GM19043 (cell line): ENCODE data around the gene CLCN5.

Source experiments
- ATAC-seq: cut with Tn5 transposase; IDR thresholded peaks from one replicate; pipeline ENCODE4 v1.9.1; 2021; ENCODE audit warnings: low read depth; ENCODE audit not compliant: unreplicated experiment

The CLCN5 gene

DNA sequence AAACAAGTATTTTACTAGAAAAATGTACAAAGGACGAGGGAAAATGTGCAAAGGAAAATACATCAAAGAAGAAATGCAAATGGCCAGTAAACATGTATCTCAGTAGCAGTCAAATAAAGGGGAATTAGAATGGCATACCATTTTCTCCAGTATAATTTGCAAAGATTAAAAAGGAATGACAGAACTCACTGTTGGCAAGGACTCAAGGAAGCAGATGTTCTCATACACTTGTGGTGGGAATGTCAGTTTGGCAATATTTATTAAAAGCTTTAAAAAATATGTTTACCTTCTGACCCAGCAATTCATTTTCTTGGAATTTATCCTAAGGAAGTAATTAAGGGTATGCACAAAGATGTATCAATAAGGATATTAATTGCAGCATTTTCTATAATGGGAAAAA lies 7.6 kb downstream of the CLCN5 start:
- no peak for ATAC-seq

DNA sequence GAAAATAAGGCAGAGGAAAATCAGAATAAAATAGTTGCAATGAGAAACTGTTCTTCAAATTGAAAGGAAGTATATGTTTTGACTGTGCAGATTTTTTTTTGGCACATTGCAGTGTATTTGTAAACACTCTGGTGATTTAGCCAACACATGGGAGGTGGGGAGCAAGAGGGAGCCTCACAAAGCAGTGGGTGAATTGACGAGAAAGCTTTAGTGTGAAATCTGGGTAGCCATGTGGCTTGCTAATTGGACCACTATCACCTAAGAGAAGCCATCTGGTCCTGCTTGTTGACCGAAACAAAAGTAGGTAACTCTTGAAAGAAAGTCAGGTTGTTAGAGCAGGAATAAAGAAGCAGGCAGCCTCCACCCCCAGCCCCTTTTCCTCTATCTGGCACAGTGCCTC lies 10.4 kb downstream of the CLCN5 start:
- ATAC-seq, result no peak

- no peak for ATAC-seq
Measured at GRCh38 chrX:49934148-49934547, 11.8 kb downstream of the CLCN5 start.

- no peak for ATAC-seq
Measured at GRCh38 chrX:49934729-49935128, 12.3 kb downstream of the CLCN5 start.

DNA sequence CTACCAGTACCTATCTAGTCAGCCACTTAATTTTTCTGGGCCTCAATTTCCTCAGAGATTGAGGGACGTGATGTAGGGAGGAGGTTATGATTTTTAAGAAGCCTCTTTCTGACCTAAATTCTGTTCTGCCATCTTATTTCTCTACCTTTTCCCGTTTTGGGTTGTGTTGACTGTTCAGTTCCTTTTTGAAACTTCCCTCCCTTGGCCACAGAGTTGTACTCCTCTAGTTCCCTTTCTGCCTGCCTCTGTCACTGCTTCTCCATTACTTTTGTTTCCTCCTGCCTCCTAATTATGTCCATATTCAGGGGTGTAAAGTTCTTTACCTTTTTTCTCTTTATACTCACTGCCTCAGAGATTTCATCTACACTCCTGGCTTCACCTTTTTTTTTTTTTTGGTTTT lies 25.4 kb downstream of the CLCN5 start:
- ATAC-seq, result no peak

DNA sequence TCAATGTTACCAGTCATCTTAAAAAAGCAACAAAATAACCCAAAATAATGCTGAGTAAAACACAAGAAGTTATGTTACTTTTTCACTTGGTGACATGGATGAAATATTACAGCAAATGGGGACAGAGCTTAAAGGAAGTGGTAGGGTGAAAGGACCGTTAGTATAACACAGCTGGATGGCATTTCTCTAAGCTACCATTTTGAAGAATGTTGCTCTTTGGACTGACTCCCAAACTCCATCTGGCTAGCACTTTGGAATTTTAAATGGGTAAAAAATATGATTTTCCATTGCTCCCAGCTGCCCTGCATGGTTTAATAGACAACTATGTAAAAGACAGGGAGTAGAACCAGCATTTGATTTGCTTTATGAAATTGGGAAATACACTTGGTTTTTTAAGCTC lies 27.6 kb downstream of the CLCN5 start:
- no peak for ATAC-seq

DNA sequence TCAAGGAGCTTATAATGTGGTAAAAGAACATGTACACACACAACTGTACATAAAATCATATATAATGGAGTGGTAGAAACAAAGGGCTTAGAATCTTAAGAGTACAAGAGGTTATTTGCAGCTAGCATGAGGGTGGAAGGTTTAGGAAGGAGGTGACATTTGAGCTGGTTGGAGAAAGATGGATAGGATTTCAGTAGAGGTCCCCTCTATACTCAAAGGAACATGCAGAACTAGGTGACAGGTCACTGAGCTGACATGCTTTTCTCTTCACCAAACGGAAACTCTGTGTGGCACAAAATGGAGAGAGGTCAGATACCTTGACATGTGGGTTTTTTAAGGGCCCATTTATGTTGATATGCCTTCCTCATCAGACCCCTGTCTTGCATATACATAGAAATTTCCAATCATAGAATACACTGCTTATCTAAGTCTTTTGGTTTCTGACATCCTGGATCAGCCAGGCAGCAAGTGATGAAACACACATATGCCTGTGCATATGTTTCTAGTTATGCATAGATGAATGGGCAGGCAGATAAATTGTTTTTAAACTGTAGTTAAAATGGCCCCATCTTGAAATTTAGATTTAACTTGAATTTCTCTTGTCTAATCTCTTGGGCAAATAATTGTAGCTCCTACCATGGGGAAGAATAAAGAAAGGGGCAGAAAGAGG lies 29.3 kb downstream of the CLCN5 start:
- ATAC-seq, result no peak

DNA sequence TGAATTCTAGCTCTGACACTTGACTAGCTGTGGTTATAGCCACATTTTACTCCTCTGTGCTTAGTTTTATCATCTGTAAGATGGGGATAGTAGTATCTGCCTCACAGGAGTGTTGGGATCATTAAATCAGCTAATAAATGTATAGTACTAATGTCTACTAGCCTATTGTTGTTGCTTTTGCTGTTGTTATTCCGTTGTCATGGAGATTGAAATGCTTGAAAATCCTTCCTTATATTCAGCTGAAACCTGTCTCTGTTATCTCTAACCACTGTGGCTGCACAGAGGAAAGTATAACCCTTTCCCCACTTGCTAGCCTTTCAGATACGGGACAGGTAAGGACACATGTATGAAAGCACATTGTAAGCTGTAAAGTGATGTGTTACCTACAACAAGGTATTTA lies 33.9 kb downstream of the CLCN5 start:
- no peak for ATAC-seq

GRCh38 chrX:49958727-49959485 lies 36.5 kb downstream of the CLCN5 start:
- ATAC-seq, result no peak

DNA sequence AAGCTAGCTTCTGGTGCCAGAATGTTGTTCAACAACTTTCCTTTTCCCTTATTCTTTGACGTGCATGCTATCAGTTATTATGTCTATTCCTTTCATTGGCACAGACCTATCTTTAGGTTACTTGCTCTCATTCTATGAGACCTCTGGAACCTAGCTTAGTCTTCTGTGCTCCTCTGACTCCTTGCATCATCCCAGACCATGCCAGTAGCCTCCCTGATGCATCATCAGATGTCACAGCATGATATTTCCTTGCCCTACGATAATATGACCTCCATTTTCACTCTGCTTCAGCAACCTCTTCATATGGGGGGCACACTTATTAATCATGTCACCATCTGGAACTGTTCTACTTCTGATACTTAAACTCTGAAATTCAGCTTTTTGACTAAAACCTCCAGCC lies 37.2 kb downstream of the CLCN5 start:
- no peak for ATAC-seq

GRCh38 chrX:49960061-49960460 lies 37.7 kb downstream of the CLCN5 start:
- no peak for ATAC-seq

GRCh38 chrX:49970674-49971073 lies 48.3 kb downstream of the CLCN5 start:
- ATAC-seq, result no peak

- no peak for ATAC-seq
Measured at GRCh38 chrX:49972328-49972860, 50.0 kb downstream of the CLCN5 start.

GRCh38 chrX:49976682-49977197 lies 54.3 kb downstream of the CLCN5 start:
- no peak for ATAC-seq

DNA sequence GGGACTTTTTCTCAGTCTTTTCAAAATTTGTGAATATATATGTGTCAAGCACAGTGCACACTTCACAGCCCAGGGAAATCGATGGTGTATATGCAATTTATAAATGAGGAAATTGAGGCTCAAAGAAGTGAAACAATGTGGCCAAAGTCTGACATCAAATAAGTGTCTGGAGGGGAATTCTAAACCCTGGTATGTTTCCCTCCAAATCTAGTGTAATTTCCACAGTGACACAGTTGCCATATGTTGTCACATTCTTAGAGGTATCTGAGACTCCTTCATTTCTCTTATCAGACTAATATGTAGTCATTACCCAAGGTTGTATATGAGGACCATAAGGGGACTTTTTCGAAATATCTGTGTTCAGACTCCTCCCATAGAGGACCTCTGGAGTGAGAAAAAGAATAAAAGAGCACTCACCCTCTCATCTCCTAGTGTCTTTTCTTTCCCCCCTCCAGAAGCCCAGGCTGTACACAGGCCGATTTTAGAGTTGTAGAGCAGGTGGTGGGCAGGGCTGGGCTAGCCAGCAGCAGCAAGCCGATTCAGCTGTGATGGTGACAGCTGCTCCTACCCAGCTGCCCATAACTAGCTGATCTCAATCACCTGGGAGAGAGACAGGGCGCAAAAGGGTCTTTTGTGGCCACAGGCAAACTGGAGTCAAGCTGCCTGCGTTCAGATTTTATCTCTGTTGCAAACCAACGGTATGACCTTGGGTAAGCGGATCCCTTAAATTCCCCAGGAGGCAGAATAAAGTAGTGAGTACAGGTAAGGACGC lies 55.1 kb downstream of the CLCN5 start:
- no peak for ATAC-seq

GRCh38 chrX:49978176-49978575 lies 55.8 kb downstream of the CLCN5 start:
- ATAC-seq, result no peak

- ATAC-seq, result no peak
Measured at GRCh38 chrX:49986058-49986457, 63.7 kb downstream of the CLCN5 start.

- no peak for ATAC-seq
Measured at GRCh38 chrX:49987651-49988050, 65.3 kb downstream of the CLCN5 start.

GRCh38 chrX:49988143-49988542 lies 65.7 kb downstream of the CLCN5 start:
- ATAC-seq, result no peak

DNA sequence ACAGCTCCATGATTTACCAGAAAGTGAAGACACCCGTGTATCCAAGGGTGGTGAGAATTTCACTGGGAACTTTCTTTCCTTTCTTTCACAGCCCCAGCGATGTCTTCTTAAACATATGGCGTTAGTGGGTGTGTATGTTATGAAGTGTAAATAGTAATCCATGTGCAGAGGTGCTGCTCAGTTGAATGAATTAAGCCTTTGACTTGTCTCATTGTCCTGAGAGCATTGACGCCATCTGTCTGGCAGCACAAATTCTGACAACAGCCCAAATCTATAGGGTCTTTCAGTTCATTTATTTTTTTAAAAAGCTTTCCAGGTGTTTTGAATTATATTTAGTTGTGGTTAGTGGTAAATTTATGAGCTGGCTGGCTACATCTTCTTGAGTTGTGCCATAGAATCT lies 69.4 kb downstream of the CLCN5 start:
- ATAC-seq, result no peak

GRCh38 chrX:49992853-49993252 lies 70.5 kb downstream of the CLCN5 start:
- ATAC-seq, result no peak
